Measurements from ENCODE around the gene SEC24B.

Gene SEC24B

DNA sequence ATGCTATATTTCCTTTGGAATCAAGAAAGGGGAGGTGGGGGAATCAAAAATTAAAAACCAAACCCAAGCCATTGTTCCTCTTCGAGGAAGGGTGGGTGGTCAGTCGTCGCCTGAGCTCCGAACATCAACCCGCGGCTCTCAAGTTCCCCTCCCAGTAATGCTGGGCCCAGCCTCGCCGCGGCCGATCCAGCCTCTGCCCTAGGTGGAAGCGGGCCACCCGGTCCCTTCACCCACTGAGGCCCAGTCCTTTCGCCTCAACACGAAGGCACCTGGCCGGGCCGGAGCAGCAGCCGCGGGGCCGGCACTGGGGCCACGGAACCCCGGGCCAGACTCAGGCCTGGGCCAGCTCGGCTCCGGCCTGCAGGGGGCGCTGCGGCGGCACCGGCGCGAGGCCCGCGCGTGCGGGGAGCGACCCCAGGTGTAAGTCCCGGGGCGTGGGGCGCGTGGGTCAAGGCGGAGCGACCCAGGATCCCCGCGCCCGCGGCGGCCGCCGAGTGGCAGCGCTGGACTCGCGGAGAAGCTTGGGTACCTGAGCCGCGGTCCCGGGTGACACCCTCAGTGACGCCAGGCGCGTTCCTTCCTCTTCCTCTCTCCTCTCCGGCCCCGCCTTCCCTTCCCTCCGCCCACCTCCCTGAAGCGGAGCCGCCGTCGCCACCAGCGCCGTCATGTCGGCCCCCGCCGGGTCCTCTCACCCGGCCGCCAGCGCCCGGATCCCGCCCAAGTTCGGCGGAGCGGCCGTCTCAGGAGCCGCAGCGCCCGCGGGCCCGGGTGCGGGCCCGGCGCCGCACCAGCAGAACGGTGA lies at the start of gene SEC24B:
Gene SEC24B (plus strand): TSS at position 611 of the 802 bp plus-strand sequence. CDS start 55 bp downstream, at position 666.
- DNase-seq (ENCODE audit: extremely low read depth, low read depth), result no peak
- H3K4me3 ChIP-seq (replicated peaks; ENCODE audit: low read depth, low read length), result peak within 1 kb of the TSS; percentile 62
- TF ChIP-seq, protein P1, sequence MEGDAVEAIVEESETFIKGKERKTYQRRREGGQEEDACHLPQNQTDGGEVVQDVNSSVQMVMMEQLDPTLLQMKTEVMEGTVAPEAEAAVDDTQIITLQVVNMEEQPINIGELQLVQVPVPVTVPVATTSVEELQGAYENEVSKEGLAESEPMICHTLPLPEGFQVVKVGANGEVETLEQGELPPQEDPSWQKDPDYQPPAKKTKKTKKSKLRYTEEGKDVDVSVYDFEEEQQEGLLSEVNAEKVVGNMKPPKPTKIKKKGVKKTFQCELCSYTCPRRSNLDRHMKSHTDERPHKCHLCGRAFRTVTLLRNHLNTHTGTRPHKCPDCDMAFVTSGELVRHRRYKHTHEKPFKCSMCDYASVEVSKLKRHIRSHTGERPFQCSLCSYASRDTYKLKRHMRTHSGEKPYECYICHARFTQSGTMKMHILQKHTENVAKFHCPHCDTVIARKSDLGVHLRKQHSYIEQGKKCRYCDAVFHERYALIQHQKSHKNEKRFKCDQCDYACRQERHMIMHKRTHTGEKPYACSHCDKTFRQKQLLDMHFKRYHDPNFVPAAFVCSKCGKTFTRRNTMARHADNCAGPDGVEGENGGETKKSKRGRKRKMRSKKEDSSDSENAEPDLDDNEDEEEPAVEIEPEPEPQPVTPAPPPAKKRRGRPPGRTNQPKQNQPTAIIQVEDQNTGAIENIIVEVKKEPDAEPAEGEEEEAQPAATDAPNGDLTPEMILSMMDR (IDR thresholded peaks at IDR 0.05; ENCODE audit: low read depth, low read length, missing control alignments), result peak; percentile 57

DNA sequence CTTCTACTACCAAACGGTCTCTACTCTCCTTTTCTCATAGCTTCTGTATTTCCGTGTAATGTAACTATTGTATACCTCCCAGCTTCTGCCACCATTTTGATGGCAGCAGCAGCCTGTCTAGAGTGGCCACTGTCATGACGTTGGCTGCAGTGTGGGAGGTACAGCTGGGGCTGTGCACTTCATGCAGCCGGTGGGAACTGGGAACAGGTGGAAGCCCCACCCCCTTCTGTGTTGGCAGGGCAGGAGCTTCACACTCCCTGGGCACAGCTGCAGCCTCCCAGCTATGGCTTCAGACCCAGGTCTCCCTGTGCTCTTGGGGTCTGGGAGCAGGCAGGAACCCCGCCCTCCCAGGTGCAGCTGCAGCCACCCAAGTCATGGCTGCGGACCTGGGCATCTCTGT lies 49.8 kb upstream of the SEC24B start:
- TF ChIP-seq, protein P1 (IDR thresholded peaks at IDR 0.05; ENCODE audit: low read depth, low read length, missing control alignments), result no peak
- no peak for DNase-seq (ENCODE audit: extremely low read depth, low read depth)
- no peak overlapping the region for H3K4me3 ChIP-seq (replicated peaks; ENCODE audit: low read depth, low read length)

DNA sequence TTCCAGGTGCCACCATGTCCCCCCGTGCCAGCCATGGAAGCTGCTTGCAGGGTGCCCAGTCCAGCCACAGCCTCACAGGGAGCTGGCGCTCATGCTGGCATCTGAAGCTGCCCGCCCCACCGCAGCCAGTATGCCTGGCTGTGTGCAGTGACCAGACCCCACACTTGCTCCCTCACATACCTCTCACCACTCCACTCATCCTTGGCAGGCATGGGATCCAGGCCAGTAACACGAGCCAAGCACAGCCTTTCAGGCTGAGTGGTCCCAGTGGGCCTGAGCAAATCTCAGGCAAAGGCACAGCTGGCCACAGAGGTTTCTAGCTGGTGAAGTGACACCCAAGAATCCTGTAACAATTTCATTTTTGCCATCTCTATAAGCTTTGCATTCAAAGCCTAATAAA lies 48.4 kb upstream of the SEC24B start:
- no peak for DNase-seq (ENCODE audit: extremely low read depth, low read depth)
- TF ChIP-seq, protein P1 (IDR thresholded peaks at IDR 0.05; ENCODE audit: low read depth, low read length, missing control alignments), result no peak
- no peak overlapping the region for H3K4me3 ChIP-seq (replicated peaks; ENCODE audit: low read depth, low read length)

DNA sequence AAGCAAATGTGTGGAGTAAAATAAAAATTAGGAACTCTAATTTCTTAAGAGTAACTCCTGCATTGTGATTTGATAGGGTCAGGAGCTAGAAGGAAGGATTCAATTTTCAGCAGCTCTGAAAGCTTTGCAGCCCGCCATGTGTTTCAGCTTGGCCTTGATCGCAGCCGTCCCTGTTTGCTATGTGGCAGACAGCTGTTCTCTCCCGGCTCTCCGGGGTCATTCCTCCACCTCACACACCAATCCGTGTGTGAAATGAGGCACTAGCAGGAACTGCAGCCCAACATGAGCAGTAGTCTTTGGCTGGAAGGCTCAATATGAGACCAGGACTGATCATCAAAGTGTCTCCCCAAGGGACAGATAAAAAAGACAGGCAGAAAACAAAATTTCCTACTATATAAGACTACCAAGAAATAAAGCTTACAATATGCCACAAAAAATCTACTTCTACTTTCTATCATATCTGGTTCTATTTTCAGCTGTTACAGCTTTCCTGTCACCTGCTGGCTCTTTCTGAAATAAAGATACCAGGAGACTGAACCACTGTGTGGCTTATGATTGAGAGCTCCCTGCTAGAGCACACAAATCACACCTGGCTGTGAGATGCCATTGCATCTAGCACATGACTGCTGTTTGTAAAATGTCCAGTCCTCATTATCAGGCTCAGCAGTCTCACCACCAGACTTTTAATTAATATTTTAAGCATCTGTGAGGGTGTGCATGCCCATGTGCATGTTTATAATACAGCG lies 44.1 kb upstream of the SEC24B start:
- TF ChIP-seq, protein P1 (IDR thresholded peaks at IDR 0.05; ENCODE audit: low read depth, low read length, missing control alignments), result no peak
- H3K4me3 ChIP-seq (replicated peaks; ENCODE audit: low read depth, low read length), result no peak overlapping the region
- DNase-seq (ENCODE audit: extremely low read depth, low read depth), result no peak

DNA sequence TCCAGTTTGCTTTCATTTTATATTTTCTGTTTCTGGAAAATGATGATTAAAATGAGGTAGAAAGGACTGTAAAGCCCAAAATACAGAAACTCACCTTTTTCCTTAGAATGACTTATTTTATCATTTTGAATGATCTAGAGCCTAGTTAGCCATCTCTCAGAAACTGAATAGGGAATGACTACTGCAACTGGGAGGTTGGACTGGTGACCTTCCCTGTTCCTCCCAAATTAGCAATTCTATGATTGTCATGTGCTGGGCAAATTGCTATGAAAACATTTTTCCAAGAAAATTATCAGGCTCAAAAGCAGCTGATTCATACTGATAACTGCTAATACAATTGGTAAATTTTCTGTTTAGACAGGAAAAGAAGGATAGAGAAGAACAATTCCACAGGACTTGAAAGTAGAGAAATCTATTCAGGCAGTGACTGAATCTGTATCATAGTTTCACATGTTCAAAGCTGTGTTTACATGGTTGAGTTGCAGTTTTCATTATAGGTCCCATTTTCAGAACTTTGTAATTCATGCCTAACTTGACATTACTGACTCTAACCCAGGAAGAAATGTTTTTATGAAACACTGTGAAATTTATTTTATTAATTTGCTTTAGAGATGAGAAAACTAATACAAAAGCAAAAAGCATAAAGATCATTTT lies 43.4 kb upstream of the SEC24B start:
- TF ChIP-seq, protein P1 (IDR thresholded peaks at IDR 0.05; ENCODE audit: low read depth, low read length, missing control alignments), result no peak
- H3K4me3 ChIP-seq (replicated peaks; ENCODE audit: low read depth, low read length), result no peak overlapping the region
- no peak for DNase-seq (ENCODE audit: extremely low read depth, low read depth)

DNA sequence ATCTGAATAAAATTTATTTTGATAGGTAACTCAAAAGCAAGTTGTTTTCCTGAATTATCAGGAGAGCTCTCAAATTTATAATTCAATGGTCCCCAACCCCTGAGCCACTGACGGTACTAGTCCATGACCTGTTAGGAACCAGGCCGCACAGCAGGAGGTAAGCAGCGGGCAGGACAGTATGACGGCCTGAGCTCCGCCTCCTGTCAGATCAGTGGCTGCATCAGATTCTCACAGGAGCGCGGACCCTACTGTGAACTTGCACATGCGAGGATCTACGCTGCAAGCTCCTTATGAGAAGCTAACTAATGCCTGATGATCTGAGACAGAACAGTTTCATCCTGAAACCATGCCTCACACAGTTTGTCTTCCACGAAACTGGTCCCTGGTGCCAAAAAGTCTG lies 37.9 kb upstream of the SEC24B start:
- TF ChIP-seq, protein P1 (IDR thresholded peaks at IDR 0.05; ENCODE audit: low read depth, low read length, missing control alignments), result no peak
- DNase-seq (ENCODE audit: extremely low read depth, low read depth), result no peak
- H3K4me3 ChIP-seq (replicated peaks; ENCODE audit: low read depth, low read length), result no peak overlapping the region
